K562 (cell line): ENCODE results near the gene ADGRD1.
"Not testable (repeated sequence)": the region's sequence is repeated elsewhere in the genome, so short reads cannot be mapped to it uniquely, and the experiment has no call there.

ENCODE experiments used
- ATF3 ChIP-seq, 2 experiments: fragments of 450-650 bp in 1 of 2; sonication (generic) in 1 of 2; formaldehyde crosslinking in 1 of 2; IDR thresholded peaks in 1 of 2; conservative IDR thresholded peaks in 1 of 2; 2 replicates each; pipeline versions ENCODE4 v1.6.1 to v1.8.1; 2016 to 2023; ENCODE audit warnings: mild to moderate bottlenecking in 2 of 2, moderate library complexity in 2 of 2, inconsistent platforms in 1 of 2, missing genetic modification reagents in 1 of 2
- BRF1 ChIP-seq: IDR thresholded peaks from 3 replicates; pipeline ENCODE4 v1.6.1; 2011; ENCODE audit warnings: borderline replicate concordance, mild to moderate bottlenecking; ENCODE audit not compliant: insufficient read length; ENCODE audit errors: extremely low read depth
- MCM7 ChIP-seq, 2 experiments: fragments of 450-650 bp; IDR thresholded peaks; 2 replicates each; pipeline ENCODE4 v1.6.1; 2016 to 2018
- POLR2AphosphoS5 ChIP-seq: IDR thresholded peaks from 2 replicates; pipeline ENCODE4 v1.6.1; 2011; ENCODE audit warnings: mild to moderate bottlenecking, low read depth, low read length, moderate library complexity; ENCODE audit not compliant: control insufficient read depth, insufficient read depth
- ZBTB34 ChIP-seq: fragments of 250-450 bp; sonication (Bioruptor Pico); IDR thresholded peaks from 2 replicates; pipeline ENCODE4 v1.8.0; 2021; ENCODE audit warnings: mild to moderate bottlenecking, moderate library complexity

- TF ChIP-seq MCM7 (IDR thresholded peaks at IDR 0.05); ZBTB34 (CRISPR knock-in tag); ATF3 (IDR thresholded peaks at IDR 0.05); ATF3 (CRISPR knock-in tag; conservative IDR thresholded peaks at IDR 0.05); BRF1; POLR2AphosphoS5: not testable (repeated sequence)
Measured at GRCh38 chr12:131128966-131129619, 175.4 kb downstream of the ADGRD1 start.
